ENCODE data around the gene ZNF283. TPM values are rescaled to one million over a fixed set of nuclear protein-coding genes. Genes with fewer than 3 reads are reported as not detected.

The ZNF283 gene
- total and polyA plus RNA-seq, 2 of the 13 experiments (the other 11 are each of a cell fraction or from before 2014, with no cell fraction given) = 2.0 to 11.1 TPM

- peak; percentile 66 for TF ChIP-seq ZNF281 (CRISPR knock-in tag; IDR thresholded peaks at IDR 0.05; ENCODE audit: borderline replicate concordance)
- TF ChIP-seq KLF9 (CRISPR knock-in tag; IDR thresholded peaks at IDR 0.05; ENCODE audit: low read depth) = no peak
- no peak for TF ChIP-seq ZNF710 (CRISPR knock-in tag; IDR thresholded peaks at IDR 0.05; ENCODE audit: borderline replicate concordance)
- TF ChIP-seq ZNF850 (CRISPR knock-in tag; conservative IDR thresholded peaks at IDR 0.05) = no peak
- TF ChIP-seq ZNF3 (CRISPR knock-in tag; IDR thresholded peaks at IDR 0.05) = peak; percentile 68; the same call in 1 of the 2 replicates
- TF ChIP-seq DMAP1 (CRISPR knock-in tag; IDR thresholded peaks at IDR 0.05) = peak; percentile 37; the same call in 1 of the 2 replicates
- TF ChIP-seq NR0B2 (CRISPR knock-in tag; IDR thresholded peaks at IDR 0.05) = no peak
- TF ChIP-seq SALL1 (CRISPR knock-in tag; IDR thresholded peaks at IDR 0.05) = peak; percentile 58; the same call in 1 of the 2 replicates
- TF ChIP-seq ZBTB25 (CRISPR knock-in tag; IDR thresholded peaks at IDR 0.05) = peak; percentile 81; the same call in 1 of the 2 replicates
- no peak for TF ChIP-seq ZBTB43 (CRISPR knock-in tag; conservative IDR thresholded peaks at IDR 0.05)
- TF ChIP-seq NFIC (IDR thresholded peaks at IDR 0.05; ENCODE audit: low read length) = no peak
- TF ChIP-seq NCOA2 (CRISPR knock-in tag; IDR thresholded peaks at IDR 0.05) = peak; percentile 49; the same call in 1 of the 2 replicates
- no peak for TF ChIP-seq KAT2B (IDR thresholded peaks at IDR 0.05; ENCODE audit: borderline replicate concordance, low read depth, low read length)
- no peak for TF ChIP-seq SOX13 (IDR thresholded peaks at IDR 0.05)
- peak in 1 of 2 experiments; percentile 28; a peak in 1 of 4 replicates for TF ChIP-seq SOX13 (CRISPR knock-in tag; conservative IDR thresholded peaks at IDR 0.05 in 1 of 2, IDR thresholded peaks at IDR 0.05 in 1 of 2)
- TF ChIP-seq ZNF460 (CRISPR knock-in tag; IDR thresholded peaks at IDR 0.05; ENCODE audit: borderline replicate concordance) = no peak
- no peak for TF ChIP-seq ZNF776 (CRISPR knock-in tag; IDR thresholded peaks at IDR 0.05)
- TF ChIP-seq ZNF547 (CRISPR knock-in tag; IDR thresholded peaks at IDR 0.05) = no peak
- peak; percentile 76; the same call in 1 of the 2 replicates for TF ChIP-seq HMG20B (CRISPR knock-in tag; conservative IDR thresholded peaks at IDR 0.05)
- TF ChIP-seq ZNF138 (CRISPR knock-in tag; IDR thresholded peaks at IDR 0.05; ENCODE audit: low read depth) = 0 out of 2 replicates have a peak, but pooled peaks have one; percentile 34
- 0 out of 2 replicates have a peak, but pooled peaks have one; percentile 51 for TF ChIP-seq ZFYVE20 (CRISPR knock-in tag; IDR thresholded peaks at IDR 0.05; ENCODE audit: borderline replicate concordance, low read depth)
- no peak for TF ChIP-seq YY1 (IDR thresholded peaks at IDR 0.05; ENCODE audit: insufficient read depth, insufficient replicate concordance, low read depth, low read length)
- TF ChIP-seq SAP130 (CRISPR knock-in tag; IDR thresholded peaks at IDR 0.05; ENCODE audit: low read depth) = peak; percentile 51; the same call in 1 of the 2 replicates
Observed at GRCh38 chr19:43789029-43789428, 38.1 kb upstream of the ZNF283 start (continued).

Measured in HepG2 (cell line).